ENCODE data around the gene SH3RF3. TPM values are rescaled to one million over a fixed set of nuclear protein-coding genes. Genes with fewer than 3 reads are reported as not detected.

The SH3RF3 gene
- total and polyA plus RNA-seq, 12 donors: 0.72 to 19.1 (median 12.2) TPM

GRCh38 chr2:109472331-109472959, 343.4 kb downstream of the SH3RF3 start:
- Histone ChIP-seq H3K4me1 (replicated peaks in 1 of 2) (peaks cover 0 to 7% of the 10 kb centered on the region in 2 donors), H3K36me3 (replicated peaks in 1 of 2) (no peaks in the 10 kb centered on the region), H3K9me3 (replicated peaks in 1 of 3) (no peaks in the 10 kb centered on the region), H3K4me3 (no peak overlapping the region), H3K27me3 (no peaks in the 10 kb centered on the region), H3K27ac (no peak overlapping the region)
- peak in 1 of 7 donors; percentile 13 for DNase-seq
- TF ChIP-seq POLR2A (IDR thresholded peaks at IDR 0.05) (no peak), CTCF (IDR thresholded peaks at IDR 0.05) (no peak)
- intact Hi-C loops (cut with DNase I): no loop called here
- WGBS, 4 donors: 71 to 90% (median 80%) methylated on average over 13 to 14 of the region's 14 CpGs

GRCh38 chr2:109472974-109473373, 344.0 kb downstream of the SH3RF3 start:
- Histone ChIP-seq H3K36me3 (replicated peaks in 1 of 2) (no peaks in the 10 kb centered on the region), H3K27ac (no peak overlapping the region), H3K9me3 (replicated peaks in 1 of 3) (no peaks in the 10 kb centered on the region), H3K4me1 (replicated peaks in 1 of 2) (peaks cover 0 to 7% of the 10 kb centered on the region in 2 donors), H3K27me3 (no peaks in the 10 kb centered on the region), H3K4me3 (no peak overlapping the region)
- intact Hi-C loops (cut with DNase I): no loop called here
- DNase-seq: no peak
- TF ChIP-seq POLR2A (IDR thresholded peaks at IDR 0.05): no peak
- TF ChIP-seq CTCF (IDR thresholded peaks at IDR 0.05): no peak
- 91 to 94% (median 92%) methylated on average over 6 to 10 of the region's 10 CpGs for WGBS, 4 donors

- Histone ChIP-seq H3K4me3 (no peak overlapping the region), H3K27ac (no peak overlapping the region), H3K27me3 (no peaks in the 10 kb centered on the region), H3K9me3 (replicated peaks in 1 of 3) (no peaks in the 10 kb centered on the region), H3K36me3 (replicated peaks in 1 of 2) (no peaks in the 10 kb centered on the region), H3K4me1 (replicated peaks in 1 of 2) (peaks cover 0 to 7% of the 10 kb centered on the region in 2 donors)
- intact Hi-C loops (cut with DNase I): no loop called here
- 76 to 96% (median 96%) methylated on average over 8 to 12 of the region's 12 CpGs for WGBS, 4 donors
- DNase-seq: no peak
- TF ChIP-seq POLR2A (IDR thresholded peaks at IDR 0.05) (no peak), CTCF (IDR thresholded peaks at IDR 0.05) (no peak)
These were observed 344.8 kb downstream of the SH3RF3 start for GRCh38 chr2:109473616-109474318.

- Histone ChIP-seq H3K4me1 (replicated peaks in 1 of 2) (peaks cover 0 to 7% of the 10 kb centered on the region in 2 donors), H3K27me3 (no peaks in the 10 kb centered on the region), H3K36me3 (replicated peaks in 1 of 2) (no peaks in the 10 kb centered on the region), H3K9me3 (replicated peaks in 1 of 3) (no peaks in the 10 kb centered on the region), H3K4me3 (no peak overlapping the region), H3K27ac (no peak overlapping the region)
- WGBS, 4 donors: 76 to 98% (median 92%) methylated on average over 4 to 11 of the region's 11 CpGs
- intact Hi-C loops (cut with DNase I): no loop called here
- no peak for DNase-seq
- TF ChIP-seq POLR2A (IDR thresholded peaks at IDR 0.05): no peak
These were observed 345.4 kb downstream of the SH3RF3 start for GRCh38 chr2:109474319-109474825.

Measured in adrenal gland (tissue), 12 donors.